ELF-1 (cell line): ENCODE data around the gene PNLIPRP2.

Source experiments
- DNase-seq: peaks from one replicate; pipeline ENCODE4 v3.0.0-alpha.2; 2016; ENCODE audit warnings: low read depth, low spot score

PNLIPRP2 gene

DNA sequence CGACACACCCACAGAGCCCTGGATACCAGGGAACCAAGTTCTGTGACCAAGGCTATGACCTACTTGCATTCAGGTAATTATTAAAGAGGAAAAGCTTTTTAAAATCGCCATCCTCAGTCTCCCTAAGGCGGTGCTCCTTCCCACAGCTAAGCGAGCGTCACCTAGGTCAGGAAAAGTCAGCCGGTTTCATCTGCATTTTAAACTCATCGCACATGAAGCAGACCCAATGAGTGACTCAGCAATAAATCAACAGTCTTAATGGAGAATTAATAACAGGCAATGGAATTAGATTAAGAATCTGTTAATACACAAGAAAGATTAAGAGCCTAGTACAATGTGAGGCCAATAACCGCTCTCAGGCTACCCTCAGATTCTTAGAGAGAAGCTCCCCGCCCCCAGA lies 62.4 kb downstream of the PNLIPRP2 start:
- DNase-seq, result no peak

DNA sequence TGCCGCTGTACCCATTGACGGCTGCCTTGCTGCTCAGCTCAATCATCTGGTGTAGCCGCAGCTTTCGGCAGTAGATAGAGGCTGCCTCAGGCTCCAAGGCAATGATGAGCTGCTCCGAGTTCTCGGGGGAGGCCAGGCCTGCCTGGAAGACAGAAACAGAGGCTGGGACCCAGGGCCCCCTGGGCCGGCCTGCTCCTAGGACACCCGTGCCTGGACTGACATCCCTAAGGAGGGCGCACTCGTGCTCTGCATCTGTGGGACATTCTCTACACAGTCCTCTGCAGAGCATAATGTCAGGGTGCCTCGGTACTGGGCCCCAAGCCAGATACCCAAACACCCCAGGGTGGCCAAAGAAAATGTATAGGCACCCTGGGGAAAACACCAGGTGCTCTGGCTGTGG lies 63.1 kb downstream of the PNLIPRP2 start:
- DNase-seq, result no peak

DNA sequence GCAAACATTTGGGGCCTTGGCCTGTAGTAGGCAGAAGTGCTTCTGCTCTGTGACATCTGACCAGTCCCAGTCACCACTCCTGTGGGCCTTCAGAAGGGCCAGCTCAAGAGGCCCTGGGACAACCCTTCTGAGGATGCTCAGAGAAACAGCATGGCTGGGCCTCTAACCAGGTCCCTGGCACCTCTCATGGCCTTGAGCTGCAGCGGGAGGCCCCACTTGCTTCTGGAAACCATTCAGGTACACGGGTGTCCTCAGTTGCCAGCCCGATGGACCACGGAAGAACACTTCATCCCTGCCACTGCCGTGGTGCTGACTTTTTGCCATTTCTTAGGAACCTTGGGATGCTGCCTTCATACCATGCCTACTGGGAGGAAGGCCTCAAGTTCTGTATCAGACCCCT lies 64.0 kb downstream of the PNLIPRP2 start:
- DNase-seq, result no peak

DNA sequence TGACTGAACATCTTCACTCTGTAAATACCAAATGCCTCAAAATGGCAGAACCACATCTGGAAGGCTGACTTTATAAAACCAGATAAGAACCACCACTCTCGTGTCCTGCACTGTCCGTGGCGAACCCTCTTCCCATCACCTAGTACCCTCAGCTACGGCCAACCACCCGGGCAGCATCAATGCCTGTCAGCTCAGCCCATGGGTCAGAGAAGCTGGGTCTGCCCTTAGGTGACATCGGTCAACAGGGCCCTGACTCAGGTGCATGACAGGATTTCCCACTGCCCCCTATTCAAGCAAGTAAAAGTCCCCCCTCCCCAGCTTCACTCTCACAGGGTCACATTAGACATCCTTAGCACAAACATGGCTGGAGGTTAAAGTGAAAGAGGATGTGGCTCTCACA lies 65.1 kb downstream of the PNLIPRP2 start:
- DNase-seq, result no peak

DNA sequence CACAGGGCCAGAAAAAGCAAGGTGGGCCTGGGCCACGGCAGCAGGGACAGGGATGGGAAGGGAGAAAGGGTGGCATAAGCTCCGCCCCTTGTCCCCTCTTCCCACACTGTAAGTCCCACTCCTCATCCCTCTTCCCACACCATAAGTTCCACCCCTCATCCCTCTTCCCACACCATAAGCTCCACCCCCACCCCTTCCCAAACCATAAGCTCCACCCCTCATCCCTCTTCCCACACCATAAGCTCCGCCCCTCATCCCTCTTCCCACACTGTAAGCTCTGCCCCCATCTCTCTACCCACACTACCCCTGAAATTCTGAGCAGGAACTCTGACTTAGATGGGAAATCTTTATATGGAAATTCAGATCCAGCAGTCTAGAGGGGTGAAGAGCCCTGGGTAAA lies 65.9 kb downstream of the PNLIPRP2 start:
- no peak for DNase-seq

DNA sequence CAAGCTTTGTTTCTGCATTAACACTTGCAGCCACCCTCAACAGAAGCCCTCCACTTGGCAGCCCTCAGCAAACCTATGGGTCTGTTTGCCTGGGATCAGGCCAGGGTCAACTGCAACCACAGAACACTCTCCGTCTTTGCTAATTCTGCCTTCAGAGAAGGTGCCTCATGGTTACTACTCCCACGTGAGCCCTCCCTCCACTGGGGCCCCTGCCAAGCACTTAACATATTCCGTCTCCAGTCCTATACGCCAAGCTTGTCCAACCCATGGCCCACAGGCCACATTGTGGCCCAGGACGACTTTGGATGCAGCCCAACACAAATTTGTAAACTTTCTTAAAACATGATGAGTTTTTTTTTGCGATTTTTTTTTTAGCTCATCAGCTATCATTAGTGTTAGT lies 66.9 kb downstream of the PNLIPRP2 start:
- DNase-seq, result no peak

DNA sequence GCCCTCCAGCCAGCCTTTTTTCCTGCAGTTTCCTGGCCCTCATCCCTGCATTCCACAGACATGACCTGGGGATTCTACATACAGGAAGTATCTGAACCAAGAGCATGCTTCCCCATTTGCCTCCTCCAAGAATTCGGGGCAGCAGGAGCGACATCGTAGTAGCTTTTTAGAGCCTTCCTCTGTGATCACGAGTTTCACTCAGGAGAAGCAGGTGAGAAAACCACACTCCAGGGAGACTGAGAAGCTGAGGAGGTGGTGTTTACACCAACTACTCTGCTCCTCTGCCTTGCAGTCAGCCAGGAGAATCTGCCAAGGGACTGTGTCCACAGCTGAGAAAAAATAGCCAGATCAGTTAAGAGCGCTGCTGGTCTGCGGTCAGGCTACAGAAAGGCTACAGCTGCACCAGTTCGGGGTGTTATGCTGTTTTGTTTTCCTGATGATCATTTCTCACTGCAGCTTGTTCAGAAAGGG lies 67.5 kb downstream of the PNLIPRP2 start:
- peak; percentile 20 for DNase-seq

DNA sequence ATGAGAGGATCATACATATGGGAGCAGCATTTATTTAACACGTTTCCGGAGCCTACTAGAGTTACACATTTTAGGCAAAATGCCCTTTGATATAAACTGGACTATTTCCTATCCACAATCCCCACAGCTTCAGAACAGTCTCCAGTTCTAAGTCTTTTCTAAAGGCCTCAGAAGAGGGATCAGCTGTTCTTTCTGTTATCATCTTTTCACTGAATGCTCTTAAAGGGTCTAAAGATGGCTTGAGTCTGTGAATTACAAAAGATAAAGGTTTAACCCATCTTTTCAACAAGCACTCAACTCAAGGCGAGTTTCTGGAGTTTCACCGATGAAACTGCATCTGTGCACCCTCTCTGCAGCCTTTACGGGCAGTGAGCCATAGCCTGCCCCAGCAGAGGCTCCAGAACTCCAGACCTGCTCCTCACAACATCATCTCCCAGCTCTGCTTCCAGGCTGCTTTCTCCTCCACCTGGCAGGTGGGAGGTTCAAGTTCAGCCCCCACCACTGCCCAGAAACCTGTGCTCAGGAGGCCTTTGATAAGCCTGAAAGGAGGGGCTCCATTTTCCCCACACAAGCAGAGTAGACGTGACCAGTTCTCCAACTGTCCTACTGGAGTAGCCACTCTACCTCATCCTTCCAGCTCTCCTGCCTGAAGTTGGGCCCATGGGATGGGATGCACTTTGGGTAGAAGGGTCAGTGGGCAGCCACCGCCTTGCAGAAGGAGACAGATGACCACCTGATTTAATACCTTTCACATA lies 68.2 kb downstream of the PNLIPRP2 start:
- DNase-seq, result no peak

DNA sequence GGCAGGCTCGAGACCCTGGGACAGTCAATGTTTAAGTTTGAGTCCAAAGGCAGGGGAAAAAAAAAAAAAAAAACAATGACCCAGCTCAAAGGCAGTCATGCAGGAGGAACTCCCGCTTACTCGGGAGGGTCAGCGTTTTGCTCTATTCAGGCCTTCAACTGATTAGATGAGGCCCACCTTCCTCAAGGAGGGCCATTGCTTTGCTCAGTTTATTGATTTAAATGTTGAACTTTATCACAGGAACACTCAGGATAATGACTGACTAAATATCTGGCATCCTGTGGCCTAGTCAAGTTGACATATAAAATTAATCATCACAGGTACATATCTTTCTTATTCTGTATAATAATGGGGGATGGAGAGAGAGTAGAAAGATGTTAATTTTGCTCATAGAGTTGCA lies 69.0 kb downstream of the PNLIPRP2 start:
- DNase-seq, result no peak

DNA sequence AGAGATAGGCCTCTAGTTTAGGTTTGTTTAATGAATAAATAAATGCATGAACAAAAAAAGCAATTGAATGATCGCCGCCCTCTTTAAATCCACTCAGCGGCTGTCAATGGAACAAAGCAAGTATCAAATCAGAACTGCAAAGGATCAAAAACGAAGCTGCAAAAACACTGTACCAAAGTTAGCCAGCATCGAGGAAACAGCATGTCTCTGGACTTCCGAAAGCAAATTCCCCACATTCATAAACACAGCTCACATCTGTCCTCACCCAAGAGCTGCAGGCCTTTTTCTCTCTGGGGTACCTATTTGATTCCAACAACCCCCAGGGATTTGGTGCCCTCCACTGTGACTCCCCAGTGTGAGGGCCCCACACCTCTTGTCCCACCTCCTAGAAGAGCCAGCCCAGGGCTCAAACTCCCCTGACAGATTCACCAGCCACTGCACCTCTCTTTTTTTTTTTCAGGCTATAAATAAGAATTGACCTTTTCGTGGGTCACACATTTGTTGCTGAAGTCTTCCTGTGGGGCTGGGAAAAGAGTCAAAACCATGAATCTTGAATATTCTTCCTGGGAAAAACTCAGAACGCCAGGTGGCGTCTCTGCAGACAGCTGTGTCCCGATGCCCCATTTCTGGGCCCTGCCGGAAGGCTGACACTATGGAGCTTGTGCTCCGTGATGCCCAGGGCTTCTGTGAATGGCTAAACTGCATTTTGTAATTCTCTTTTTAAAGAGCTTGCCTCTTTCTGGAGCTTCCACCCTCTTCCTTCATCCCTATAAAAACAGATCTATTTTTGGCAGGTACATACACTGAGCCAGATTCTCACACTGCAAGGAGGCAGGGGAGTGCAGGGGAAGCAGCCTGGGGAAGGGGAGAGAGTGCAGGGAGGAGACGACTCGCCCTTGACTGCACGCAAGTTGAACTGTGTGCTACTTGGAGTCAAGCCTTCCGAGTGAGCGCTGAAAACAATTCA lies 69.9 kb downstream of the PNLIPRP2 start:
- peak; percentile 52 for DNase-seq

DNA sequence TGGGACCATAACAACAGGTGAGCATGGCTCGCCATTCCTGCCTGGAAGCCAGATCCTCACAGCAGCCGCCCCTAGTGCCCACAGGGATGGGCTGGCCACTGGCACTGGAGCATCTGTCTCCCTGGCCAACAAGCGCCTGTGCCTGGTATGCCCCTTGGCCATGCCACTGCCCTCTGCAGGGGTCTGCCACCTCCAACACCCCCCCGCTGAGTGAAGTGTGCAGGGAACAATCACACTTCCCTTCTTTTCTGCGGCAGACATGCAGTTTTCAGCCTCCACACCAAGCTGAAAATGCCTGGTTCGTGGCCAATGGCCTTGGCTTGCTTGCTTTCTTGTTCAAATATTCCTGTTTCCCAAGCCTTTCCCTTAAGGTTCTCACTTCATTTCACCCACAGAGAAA lies 70.9 kb downstream of the PNLIPRP2 start:
- no peak for DNase-seq

DNA sequence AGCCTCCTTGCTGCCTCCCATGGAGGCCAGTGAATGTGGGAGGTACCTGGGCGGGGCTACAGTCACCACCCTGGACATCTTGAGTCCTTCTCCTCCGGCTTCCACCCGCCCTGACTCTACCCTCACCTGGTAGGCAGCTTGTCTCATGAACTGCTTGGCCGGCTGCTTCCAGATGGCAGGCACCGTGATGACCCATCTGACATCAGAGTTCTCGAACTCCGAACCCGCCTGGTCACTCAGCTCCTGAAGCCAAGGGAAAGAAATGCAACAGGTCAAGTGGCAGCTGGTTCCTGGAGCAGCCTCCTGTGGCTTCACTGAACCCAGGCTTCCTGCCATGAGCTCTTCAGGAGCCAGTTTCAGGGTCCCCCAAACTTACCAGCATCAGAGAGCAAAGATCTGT lies 71.5 kb downstream of the PNLIPRP2 start:
- DNase-seq, result no peak

DNA sequence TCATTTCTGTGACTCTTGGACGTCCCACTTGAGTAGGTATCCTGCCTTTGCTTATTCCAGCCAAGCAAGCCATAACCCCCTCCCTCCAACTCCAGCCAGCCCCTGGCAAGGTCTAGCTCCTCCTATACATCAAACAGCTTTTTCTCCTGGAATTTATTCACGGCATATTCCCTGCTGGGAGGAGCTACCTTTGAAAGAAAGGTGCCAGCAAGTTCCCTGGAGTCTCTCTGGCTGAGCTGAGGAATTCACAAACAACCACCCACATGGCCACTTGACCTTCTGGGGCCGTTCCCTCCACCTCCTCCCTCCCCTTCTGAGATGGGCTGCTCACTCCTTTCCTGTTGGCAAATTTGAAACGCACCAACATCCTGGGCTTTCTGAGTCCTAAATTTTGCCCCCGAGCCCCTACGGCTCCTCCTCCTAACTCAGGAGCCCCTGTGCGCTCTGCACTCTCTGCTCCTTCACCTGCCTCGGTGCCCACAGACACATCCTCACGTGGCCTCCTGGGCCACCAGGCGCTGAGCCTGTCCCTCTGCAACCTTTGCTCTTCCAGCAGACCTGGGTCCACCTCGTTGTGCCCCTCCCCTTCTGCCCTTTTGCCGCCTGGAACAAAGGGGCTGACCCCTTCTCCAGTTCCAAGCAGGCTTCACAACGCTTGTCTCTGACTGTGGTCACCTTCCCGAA lies 73.6 kb downstream of the PNLIPRP2 start:
- DNase-seq, result peak; percentile 86
